ENCODE results near the gene SPAG7. TPM values are rescaled to one million over a fixed set of nuclear protein-coding genes. Genes with fewer than 3 reads are reported as not detected.

SPAG7 gene
- total and polyA plus RNA-seq, 2 of the 8 experiments (the other 6 are each of a cell fraction or from before 2014, with no cell fraction given), result 74.2 to 81.9 TPM

- H3K27ac ChIP-seq (ENCODE audit: low read depth, low read length), result no peak overlapping the region; the same call in 1 of the 2 replicates
- H4K91ac ChIP-seq (replicated peaks; ENCODE audit: insufficient read length, low read length), result peak overlapping the region; percentile 77
- peak overlapping the region; percentile 96 for H2BK5ac ChIP-seq (ENCODE audit: low read depth, low read length)
- H2BK20ac ChIP-seq (ENCODE audit: low read length), result no peak overlapping the region
- H3K23me2 ChIP-seq (ENCODE audit: low read depth, low read length), result peaks cover 19% of the 10 kb centered on the region; the same call in 1 of the 2 replicates
- H3K27me3 ChIP-seq (replicated peaks in 1 of 4; ENCODE audit: control insufficient read depth in 3 of 4, extremely low read depth in 1 of 4, insufficient read depth in 3 of 4, low read length in 3 of 4), result peaks cover 0 to 15% (median 6%) of the 10 kb centered on the region in 4 experiments; a peak in 3 of 7 replicates
- H3K18ac ChIP-seq (ENCODE audit: extremely low read depth, low read length), result peak overlapping the region; percentile 93
- 0 out of 2 replicates have a peak overlapping the region, but pooled peaks have one; percentile 86 for H2AK5ac ChIP-seq (ENCODE audit: low read depth, low read length)
- H3K79me2 ChIP-seq (ENCODE audit: control insufficient read depth in 1 of 2, insufficient read depth in 2 of 2, low read length in 2 of 2), result peaks cover 0 to 16% of the 10 kb centered on the region in 2 experiments; a peak in 2 of 4 replicates
- peak overlapping the region; percentile 75 for H3K56ac ChIP-seq (replicated peaks; ENCODE audit: insufficient read length, low read depth, low read length)
- H3K23ac ChIP-seq (ENCODE audit: insufficient read length), result no peak overlapping the region
- no peak overlapping the region for H2AFZ ChIP-seq (ENCODE audit: low read length)
- H4K5ac ChIP-seq (ENCODE audit: insufficient read length, low read depth, low read length), result peak overlapping the region; percentile 95
- H3K4me1 ChIP-seq (replicated peaks in 1 of 4; ENCODE audit: control insufficient read depth in 3 of 4, insufficient read depth in 4 of 4, low read length in 3 of 4), result peaks cover 2 to 16% (median 9%) of the 10 kb centered on the region in 4 experiments
- no peak overlapping the region for H2BK120ac ChIP-seq (replicated peaks; ENCODE audit: low read depth, low read length)
- H3K4me2 ChIP-seq (ENCODE audit: insufficient read depth in 1 of 2, low read depth in 2 of 2, low read length in 2 of 2), result peak overlapping the region; percentile 92 to 99
- H3K79me1 ChIP-seq (ENCODE audit: low read depth, low read length), result peaks cover 3% of the 10 kb centered on the region; the same call in 1 of the 2 replicates
- peak overlapping the region; percentile 26; the same call in 1 of the 2 replicates for H4K8ac ChIP-seq (ENCODE audit: extremely low read depth, insufficient read depth, low read length)
- POLR2A ChIA-PET (ENCODE audit: partially characterized antibody), result interaction anchor here (0.6 to 32.4 kb wide), 12 partner anchors 9 to 243 kb away, joined by 3 to 987 read pairs (median 5); partner anchors contain the start of genes C17orf107, CAMTA2, ENO3 and INCA1
- no peak for DNase-seq (ENCODE audit: low read depth in 1 of 2, low spot score in 2 of 2)
- TF ChIP-seq POLR2A (IDR thresholded peaks at IDR 0.05; ENCODE audit: control extremely low read depth in 1 of 2, low read depth in 2 of 2, low read length in 2 of 2), result peak in 1 of 2 experiments; percentile 47; a peak in 1 of 3 replicates
- no peak for TF ChIP-seq SUZ12 (IDR thresholded peaks at IDR 0.05; ENCODE audit: low read length)
- TF ChIP-seq TBP (IDR thresholded peaks at IDR 0.05; ENCODE audit: low read depth, low read length), result peak; percentile 17; the same call in 1 of the 2 replicates
- TF ChIP-seq GTF2F1 (IDR thresholded peaks at IDR 0.05; ENCODE audit: borderline replicate concordance, low read depth, low read length), result no peak
- no peak for TF ChIP-seq E2F6 (IDR thresholded peaks at IDR 0.05)
- TF ChIP-seq TAF7 (optimal IDR thresholded peaks at IDR 0.05; ENCODE audit: borderline replicate concordance, low read depth, low read length), result no peak
- H2BK12ac ChIP-seq (ENCODE audit: low read depth, low read length), result peak overlapping the region; percentile 17; the same call in 1 of the 2 replicates
- no peaks in the 10 kb centered on the region for H3K9me3 ChIP-seq (ENCODE audit: insufficient read depth in 2 of 2, low read depth in 1 of 2, low read length in 1 of 2)
- H4K20me1 ChIP-seq (replicated peaks in 1 of 2; ENCODE audit: control insufficient read depth in 1 of 2, insufficient read depth in 2 of 2, low read length in 2 of 2), result peaks cover 2 to 11% of the 10 kb centered on the region in 2 experiments
- no peak overlapping the region for H3K14ac ChIP-seq (ENCODE audit: insufficient read length)
- peak overlapping the region in 3 of 4 experiments; percentile 31 to 93 (median 77); a peak in 6 of 7 replicates for H3K9ac ChIP-seq (replicated peaks in 1 of 4; ENCODE audit: extremely low read depth in 1 of 4, low read depth in 3 of 4, low read length in 3 of 4)
- no peak for FAIRE-seq
- CTCF ChIA-PET (ENCODE audit: partially characterized antibody), result interaction anchor here (1.0 to 6.2 kb wide), 4 partner anchors 9 to 60 kb away, joined by 3 to 31 read pairs (median 6); partner anchors contain the start of gene ENO3
- peaks cover 0 to 11% (median 0%) of the 10 kb centered on the region in 4 experiments; a peak in 1 of 8 replicates for H3K36me3 ChIP-seq (ENCODE audit: control insufficient read depth in 2 of 4, insufficient read depth in 4 of 4, low read length in 3 of 4)
- 45% methylated on average over 15 of the region's 15 CpGs; no CpG with 5 or more reads in 1 of the 2 experiments for WGBS, 2 experiments (ENCODE audit: extremely low coverage in 1 of 2, insufficient coverage in 1 of 2, insufficient read length in 1 of 2, insufficient replicate concordance in 2 of 2, low coverage in 1 of 2, low lambda C conversion rate in 2 of 2, missing lambda C conversion rate in 1 of 2)
- H3K4me3 ChIP-seq (ENCODE audit: extremely low read depth in 1 of 4, insufficient read depth in 2 of 4, low read depth in 3 of 4, low read length in 4 of 4), result peak overlapping the region; percentile 71 to 90 (median 85)
- peak overlapping the region; percentile 72; the same call in 1 of the 2 replicates for H2BK15ac ChIP-seq (ENCODE audit: low read length)
- H3K4ac ChIP-seq (replicated peaks; ENCODE audit: insufficient read length, low read depth, low read length), result peak overlapping the region; percentile 55
Observed at GRCh38 chr17:4969047-4969550, 1.5 kb upstream of the SPAG7 start.
